HepG2 (cell line): ENCODE results near the gene MTFP1. TPM values are rescaled to one million over a fixed set of nuclear protein-coding genes. Genes with fewer than 3 reads are reported as not detected.
"Not testable (repeated sequence)": the region's sequence is repeated elsewhere in the genome, so short reads cannot be mapped to it uniquely, and the experiment has no call there.

Experiments used
- ATAC-seq: fragments of 200-7000 bp; cut with Tn5 transposase; 3 replicates; pipeline ENCODE4 v1.9.1; 2020; ENCODE audit warnings: mild to moderate bottlenecking, moderate library complexity
- BruUV-seq: library from RNA; stranded (reverse); fragments of 400-500 nt; replicated peaks from 2 replicates; lab custom pipeline; 2021; lab: Mats Ljungman, UMichigan
- CTCF ChIA-PET: fragments of 300-600 bp; formaldehyde crosslinking; extraction: SDS; loops from one replicate; lab custom pipeline; 2021; ENCODE audit warnings: low total read pairs, inconsistent platforms, low intra/inter-chr PET ratio; lab: Yijun Ruan, JAX
- POLR2A ChIA-PET: fragments of 350-600 bp; sonication (Branson Sonifier 250); formaldehyde crosslinking; loops from one replicate; lab custom pipeline; 2020; ENCODE audit warnings: antibody characterized with exemption, inconsistent platforms; lab: Yijun Ruan, JAX
- DNase-seq: peaks from one replicate; pipeline ENCODE4 v3.0.0-alpha.2; 2015; ENCODE audit warnings: low spot score
- FAIRE-seq: peaks from 3 replicates; lab custom pipeline; 2011; peaks lifted over from hg19 to GRCh38; lab: Jason Lieb, UNC
- H2AFZ ChIP-seq: one replicate; pipeline ENCODE4 v1.6.1; 2011; ENCODE audit warnings: low read length, inconsistent platforms
- H3K27ac ChIP-seq: fragments of 300-600 bp; 3 replicates; pipeline ENCODE4 v1.8.0; 2011; ENCODE audit warnings: mixed run types, mild to moderate bottlenecking, mixed read lengths, low read length, inconsistent platforms; ENCODE audit not compliant: insufficient read depth; ENCODE audit errors: extremely low read length
- H3K27me3 ChIP-seq, 2 experiments: fragments of 200-600 bp in 1 of 2; 2 replicates in 1 of 2; 3 replicates in 1 of 2; pipeline versions ENCODE4 v1.6.0 to v1.8.0; 2011; ENCODE audit warnings: low read length in 2 of 2, mild to moderate bottlenecking in 2 of 2, moderate library complexity in 2 of 2, inconsistent platforms in 1 of 2; ENCODE audit not compliant: insufficient read depth in 2 of 2, control insufficient read depth in 1 of 2
- H3K36me3 ChIP-seq, 2 experiments: fragments of 200-600 bp in 1 of 2; replicated peaks in 1 of 2; 2 replicates in 1 of 2; 3 replicates in 1 of 2; pipeline versions ENCODE4 v1.5.1 to v1.8.0; 2011; ENCODE audit warnings: low read length in 2 of 2, inconsistent platforms in 1 of 2; ENCODE audit not compliant: insufficient read depth in 2 of 2, control insufficient read depth in 1 of 2
- H3K4me1 ChIP-seq: 2 replicates; pipeline ENCODE4 v1.5.1; 2012; ENCODE audit warnings: low read length, inconsistent platforms; ENCODE audit not compliant: insufficient read depth
- H3K4me2 ChIP-seq: 2 replicates; pipeline ENCODE4 v1.6.0; 2011; ENCODE audit warnings: low read depth, low read length, inconsistent platforms
- H3K4me3 ChIP-seq, 3 experiments: fragments of 200-600 bp in 1 of 3; sonication (generic), shearing (Covaris generic) in 1 of 3; replicated peaks in 1 of 3; 2 replicates each; pipeline ENCODE4 v1.5.1; 2011 to 2016; ENCODE audit warnings: low read length in 3 of 3, inconsistent platforms in 2 of 3, low read depth in 2 of 3, mild to moderate bottlenecking in 2 of 3, control low read depth in 1 of 3, mixed read lengths in 1 of 3; ENCODE audit not compliant: insufficient read depth in 1 of 3
- H3K79me2 ChIP-seq: one replicate; pipeline ENCODE4 v1.6.1; 2011; ENCODE audit warnings: low read length, inconsistent platforms; ENCODE audit not compliant: insufficient read depth
- H3K9ac ChIP-seq: 2 replicates; pipeline ENCODE4 v1.6.0; 2011; ENCODE audit warnings: mild to moderate bottlenecking, low read depth, low read length, inconsistent platforms; ENCODE audit not compliant: insufficient read depth
- H3K9me3 ChIP-seq: 2 replicates; pipeline ENCODE4 v1.5.1; 2012; ENCODE audit warnings: mild to moderate bottlenecking, low read length
- H4K20me1 ChIP-seq: 2 replicates; pipeline ENCODE4 v1.6.0; 2011; ENCODE audit warnings: inconsistent platforms, mild to moderate bottlenecking, low read length, moderate library complexity; ENCODE audit not compliant: insufficient read depth
- BRF2 ChIP-seq: sonication (generic); formaldehyde crosslinking; IDR thresholded peaks from 2 replicates; pipeline ENCODE4 v1.8.1; 2022; ENCODE audit warnings: mild to moderate bottlenecking, missing genetic modification reagents
- DZIP1 ChIP-seq: sonication (generic); formaldehyde crosslinking; IDR thresholded peaks from 2 replicates; pipeline ENCODE4 v1.5.0; 2020; ENCODE audit warnings: mild to moderate bottlenecking, missing genetic modification reagents
- E2F2 ChIP-seq: sonication (generic); formaldehyde crosslinking; IDR thresholded peaks from 2 replicates; pipeline ENCODE4 v1.4.0; 2020; ENCODE audit warnings: missing genetic modification reagents, borderline replicate concordance
- E2F5 ChIP-seq: sonication (generic); formaldehyde crosslinking; conservative IDR thresholded peaks from 2 replicates; pipeline ENCODE4 v1.4.0; 2020; ENCODE audit warnings: missing genetic modification reagents
- WGBS: methylation state at CpG from one replicate; pipeline ENCODE4 v1.1.6; 2017; ENCODE audit warnings: low lambda C conversion rate; 5-methylcytosine and 5-hydroxymethylcytosine counted together
- in situ Hi-C: cut with HindIII; loops from 2 replicates; pipeline ENCODE4 v1.10.0; 2017; ENCODE audit warnings: low pct_unique_long_range_greater_than_20kb; ENCODE audit not compliant: extremely low pct_ligation_motif_present
- intact Hi-C: fragments of 100-400 bp; cut with micrococcal nuclease; formaldehyde crosslinking; loops from one replicate; pipeline ENCODE4 v1.10.0; 2022; ENCODE audit not compliant: unreplicated experiment
- polyA plus RNA-seq, 8 experiments: library from polyadenylated mRNA; depleted of rRNA in 3 of 8; stranded (reverse) in 7 of 8; unstranded in 1 of 8; fragments of >200 nt; fragmentation: Illumina TruSeq in 4 of 8; extraction: Trizol in 4 of 8; gene quantifications; 2 replicates each; pipeline versions ENCODE4 v1.2.1 to v1.2.3, GENCODE V29; 2011 to 2016; ENCODE audit warnings: low read depth in 4 of 8, missing spikeins in 1 of 8, mixed read lengths in 1 of 8; ENCODE audit not compliant: insufficient read depth in 1 of 8
- total RNA-seq, 5 experiments: library from RNA; depleted of rRNA; stranded (reverse); fragments of >200 nt; fragmentation: Illumina TruSeq; extraction: Trizol; gene quantifications; 2 replicates each; pipeline ENCODE4 v1.2.3, GENCODE V29; 2016; ENCODE audit warnings: low read depth in 1 of 5

The MTFP1 gene
- total and polyA plus RNA-seq, 2 of the 13 experiments (the other 11 are each of a cell fraction or from before 2014, with no cell fraction given), result 29.5 to 45.6 TPM

GRCh38 chr22:30400159-30400558 lies 25.4 kb upstream of the MTFP1 start (continued):
- TF ChIP-seq DZIP1 (CRISPR knock-in tag) (no peak), BRF2 (CRISPR knock-in tag) (no peak), E2F5 (CRISPR knock-in tag) (no peak), E2F2 (CRISPR knock-in tag) (no peak)

- H2AFZ ChIP-seq, H3K79me2 ChIP-seq, H3K27ac ChIP-seq, H3K9ac ChIP-seq, H3K4me3 ChIP-seq, DNase-seq, H3K36me3 ChIP-seq, FAIRE-seq, intact Hi-C loops, in situ Hi-C loops, BruUV-seq, ATAC-seq, H3K9me3 ChIP-seq, H3K27me3 ChIP-seq, H3K4me2 ChIP-seq, CTCF ChIA-PET, H4K20me1 ChIP-seq: not testable (repeated sequence)
- WGBS, result 96% methylated on average over 3 of the region's 3 CpGs
- peaks cover 70% of the 10 kb centered on the region for H3K4me1 ChIP-seq
- POLR2A ChIA-PET, result interaction anchor here (6.5 kb wide), 1 partner anchor 22 kb away, joined by 65 read pairs; no protein-coding TSS in a partner anchor
Observed at GRCh38 chr22:30401024-30401423, 24.5 kb upstream of the MTFP1 start.
